ENCODE data around the gene MOB3B.

DNA sequence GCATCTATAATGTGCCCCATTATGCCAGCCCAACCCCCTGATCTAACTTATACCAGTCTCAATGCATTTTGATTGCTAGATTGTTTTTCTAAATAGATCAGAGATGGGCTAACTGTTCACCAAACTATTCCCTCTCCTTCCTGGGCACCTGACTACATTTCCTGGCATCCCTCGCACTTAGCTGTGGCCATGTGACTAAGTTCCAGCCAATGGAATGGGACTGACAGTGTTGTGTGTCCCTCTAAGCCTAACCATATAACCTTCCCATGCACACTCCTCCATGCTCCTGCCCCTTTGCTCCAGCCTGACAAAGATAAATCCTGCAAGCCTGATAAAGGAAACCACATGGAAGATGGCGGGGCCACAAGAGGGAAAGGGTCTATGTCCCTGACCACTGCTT lies 17.8 kb downstream of the MOB3B start:
- no peak for TF ChIP-seq SIN3A (IDR thresholded peaks at IDR 0.05; ENCODE audit: borderline replicate concordance, insufficient read depth, low read length)
- no peak for TF ChIP-seq TAF1 (IDR thresholded peaks at IDR 0.05; ENCODE audit: borderline replicate concordance, insufficient read depth, low read length)
- no peak for TF ChIP-seq POLR2AphosphoS5 (IDR thresholded peaks at IDR 0.05; ENCODE audit: low read depth, low read length)

Data from PFSK-1 (cell line).